ENCODE results near the gene PNLIPRP2.

Gene PNLIPRP2

GRCh38 chr10:116660860-116661259, 40.1 kb downstream of the PNLIPRP2 start:
- H4K20me1 ChIP-seq (ENCODE audit: control insufficient read depth, insufficient read depth, low read depth, low read length) = no peaks in the 10 kb centered on the region
- TF ChIP-seq EZH2phosphoT487 (IDR thresholded peaks at IDR 0.05; ENCODE audit: borderline replicate concordance, low read length) (no peak), CTCF (IDR thresholded peaks at IDR 0.05; ENCODE audit: low read depth, low read length, poor library complexity, severe bottlenecking) (no peak)
- no peaks in the 10 kb centered on the region for H3K79me2 ChIP-seq (ENCODE audit: control insufficient read depth, low read length)
- no peak overlapping the region for H3K27ac ChIP-seq (ENCODE audit: low read depth, low read length)
- H3K9me2 ChIP-seq (replicated peaks; ENCODE audit: control insufficient read depth, low read length) = no peaks in the 10 kb centered on the region
- H3K4me2 ChIP-seq (ENCODE audit: low read length) = no peak overlapping the region
- no peaks in the 10 kb centered on the region for H3K9me3 ChIP-seq (ENCODE audit: control insufficient read depth, insufficient read depth, low read length)
- H3K4me3 ChIP-seq (ENCODE audit: low read length) = no peak overlapping the region
- no peaks in the 10 kb centered on the region for H3K36me3 ChIP-seq (ENCODE audit: control insufficient read depth, low read length)
- H3K4me1 ChIP-seq (ENCODE audit: control insufficient read depth, low read length) = no peaks in the 10 kb centered on the region
- H3F3A ChIP-seq (ENCODE audit: control insufficient read depth, insufficient read depth) = no peaks in the 10 kb centered on the region
- H3K27me3 ChIP-seq (ENCODE audit: control insufficient read depth, low read length) = no peaks in the 10 kb centered on the region

DNA sequence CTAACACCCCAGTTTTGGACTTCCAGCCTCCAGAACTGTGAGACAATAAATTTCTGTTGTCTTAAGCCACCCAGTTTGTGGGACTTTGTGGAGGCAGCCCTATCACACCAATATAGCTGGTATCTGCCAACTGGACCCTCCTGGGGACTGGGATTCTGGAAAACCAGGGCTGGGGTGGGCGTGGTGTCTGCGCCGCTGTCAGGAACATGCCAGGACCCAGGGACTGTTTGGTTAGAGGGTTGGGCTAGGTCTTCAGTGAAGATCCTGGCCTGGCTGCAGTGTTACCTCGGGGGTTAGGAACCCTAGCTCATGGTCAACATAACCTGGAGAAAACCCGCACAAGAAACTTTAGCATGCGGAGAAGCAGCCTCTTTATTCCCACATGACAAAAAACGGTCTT, 42.6 kb downstream of the PNLIPRP2 start:
- Histone ChIP-seq H3K79me2 (ENCODE audit: control insufficient read depth, low read length) (no peaks in the 10 kb centered on the region), H4K20me1 (ENCODE audit: control insufficient read depth, insufficient read depth, low read depth, low read length) (no peaks in the 10 kb centered on the region), H3K9me3 (ENCODE audit: control insufficient read depth, insufficient read depth, low read length) (no peaks in the 10 kb centered on the region), H3K4me3 (ENCODE audit: low read length) (no peak overlapping the region), H3K27me3 (ENCODE audit: control insufficient read depth, low read length) (no peaks in the 10 kb centered on the region), H3K4me2 (ENCODE audit: low read length) (no peak overlapping the region), H3K9me2 (replicated peaks; ENCODE audit: control insufficient read depth, low read length) (no peaks in the 10 kb centered on the region), H3K36me3 (ENCODE audit: control insufficient read depth, low read length) (no peaks in the 10 kb centered on the region), H3F3A (ENCODE audit: control insufficient read depth, insufficient read depth) (no peaks in the 10 kb centered on the region), H3K27ac (ENCODE audit: low read depth, low read length) (no peak overlapping the region), H3K4me1 (ENCODE audit: control insufficient read depth, low read length) (no peaks in the 10 kb centered on the region)
- TF ChIP-seq CTCF (IDR thresholded peaks at IDR 0.05; ENCODE audit: low read depth, low read length, poor library complexity, severe bottlenecking) (no peak), EZH2phosphoT487 (IDR thresholded peaks at IDR 0.05; ENCODE audit: borderline replicate concordance, low read length) (no peak)

- no peaks in the 10 kb centered on the region for H3K27me3 ChIP-seq (ENCODE audit: control insufficient read depth, low read length)
- no peak overlapping the region for H3K4me3 ChIP-seq (ENCODE audit: low read length)
- no peaks in the 10 kb centered on the region for H3K79me2 ChIP-seq (ENCODE audit: control insufficient read depth, low read length)
- H3K9me3 ChIP-seq (ENCODE audit: control insufficient read depth, insufficient read depth, low read length) = no peaks in the 10 kb centered on the region
- no peaks in the 10 kb centered on the region for H3F3A ChIP-seq (ENCODE audit: control insufficient read depth, insufficient read depth)
- no peaks in the 10 kb centered on the region for H3K4me1 ChIP-seq (ENCODE audit: control insufficient read depth, low read length)
- TF ChIP-seq EZH2phosphoT487 (IDR thresholded peaks at IDR 0.05; ENCODE audit: borderline replicate concordance, low read length) = no peak
- no peak for TF ChIP-seq CTCF (IDR thresholded peaks at IDR 0.05; ENCODE audit: low read depth, low read length, poor library complexity, severe bottlenecking)
- H3K9me2 ChIP-seq (replicated peaks; ENCODE audit: control insufficient read depth, low read length) = no peaks in the 10 kb centered on the region
- no peaks in the 10 kb centered on the region for H3K36me3 ChIP-seq (ENCODE audit: control insufficient read depth, low read length)
- H3K4me2 ChIP-seq (ENCODE audit: low read length) = no peak overlapping the region
- H3K27ac ChIP-seq (ENCODE audit: low read depth, low read length) = no peak overlapping the region
- H4K20me1 ChIP-seq (ENCODE audit: control insufficient read depth, insufficient read depth, low read depth, low read length) = no peaks in the 10 kb centered on the region
Observed at GRCh38 chr10:116664631-116665030, 43.9 kb downstream of the PNLIPRP2 start.

Data from DOHH2 (cell line).